GM18507 (cell line): ENCODE results near the gene INMT.
A peak's percentile ranks its signal among the peaks of the same experiment; 100 is the strongest.

Experiments
- DNase-seq: peaks from one replicate; pipeline ENCODE4 v3.0.0; 2011; ENCODE audit warnings: low read depth; ENCODE audit not compliant: insufficient read length; ENCODE audit errors: extremely low spot score
- FAIRE-seq: peaks from 2 replicates; lab custom pipeline; 2011; peaks lifted over from hg19 to GRCh38; lab: Jason Lieb, UNC

The INMT gene

GRCh38 chr7:30726296-30727006, 25.5 kb upstream of the INMT start:
- no peak for DNase-seq
- FAIRE-seq = no peak

- FAIRE-seq (peak; percentile 42), DNase-seq (no peak)
Measured at GRCh38 chr7:30727061-30727945, 24.6 kb upstream of the INMT start.

GRCh38 chr7:30728591-30729100, 23.3 kb upstream of the INMT start:
- FAIRE-seq = no peak
- no peak for DNase-seq

- FAIRE-seq (no peak), DNase-seq (no peak)
Measured at GRCh38 chr7:30729642-30730041, 22.3 kb upstream of the INMT start.

- FAIRE-seq (no peak), DNase-seq (no peak)
Measured at GRCh38 chr7:30730097-30730496, 21.8 kb upstream of the INMT start.

- FAIRE-seq = no peak
- DNase-seq = no peak
Measured at GRCh38 chr7:30730996-30731395, 20.9 kb upstream of the INMT start.

GRCh38 chr7:30731581-30731980, 20.4 kb upstream of the INMT start:
- no peak for DNase-seq
- FAIRE-seq = no peak

- DNase-seq = no peak
- no peak for FAIRE-seq
Measured at GRCh38 chr7:30732606-30733005, 19.3 kb upstream of the INMT start.

GRCh38 chr7:30733216-30733615, 18.7 kb upstream of the INMT start:
- FAIRE-seq (no peak), DNase-seq (no peak)

GRCh38 chr7:30733691-30734090, 18.2 kb upstream of the INMT start:
- no peak for FAIRE-seq
- DNase-seq = no peak

- DNase-seq (no peak), FAIRE-seq (no peak)
Measured at GRCh38 chr7:30734497-30734896, 17.4 kb upstream of the INMT start.

GRCh38 chr7:30735631-30736030, 16.3 kb upstream of the INMT start:
- FAIRE-seq (no peak), DNase-seq (no peak)

- DNase-seq (no peak), FAIRE-seq (no peak)
Measured at GRCh38 chr7:30736291-30736690, 15.6 kb upstream of the INMT start.

GRCh38 chr7:30738026-30738915, 13.7 kb upstream of the INMT start:
- DNase-seq (no peak), FAIRE-seq (peak; percentile 47)

- no peak for FAIRE-seq
Measured at GRCh38 chr7:30739691-30740090, 12.2 kb upstream of the INMT start.

GRCh38 chr7:30740417-30741181, 11.3 kb upstream of the INMT start:
- peak; percentile 91 for FAIRE-seq
- DNase-seq = peak; percentile 68

More at GRCh38 chr7:30739691-30740090, 12.2 kb upstream of the INMT start:
- DNase-seq = no peak

GRCh38 chr7:30741289-30741688, 10.6 kb upstream of the INMT start:
- DNase-seq (no peak), FAIRE-seq (no peak)

GRCh38 chr7:30743371-30744074, 8.4 kb upstream of the INMT start:
- DNase-seq (no peak), FAIRE-seq (no peak)

- FAIRE-seq = no peak
Measured at GRCh38 chr7:30744075-30744417, 7.9 kb upstream of the INMT start.

More at GRCh38 chr7:30744075-30744417, 7.9 kb upstream of the INMT start:
- no peak for DNase-seq
